PFSK-1 (cell line): ENCODE results near the gene RUNX2.

Experiments
- POLR2AphosphoS5 ChIP-seq: IDR thresholded peaks from 2 replicates; pipeline ENCODE4 v1.6.1; 2012; ENCODE audit warnings: low read depth, mild to moderate bottlenecking, control low read depth, low read length, moderate library complexity
- SIN3A ChIP-seq: IDR thresholded peaks from 2 replicates; pipeline ENCODE4 v1.6.1; 2012; ENCODE audit warnings: mild to moderate bottlenecking, low read length, moderate library complexity, borderline replicate concordance; ENCODE audit not compliant: insufficient read depth
- TAF1 ChIP-seq: IDR thresholded peaks from 2 replicates; pipeline ENCODE4 v1.6.1; 2012; ENCODE audit warnings: low read length, control low read depth, borderline replicate concordance; ENCODE audit not compliant: insufficient read depth

DNA sequence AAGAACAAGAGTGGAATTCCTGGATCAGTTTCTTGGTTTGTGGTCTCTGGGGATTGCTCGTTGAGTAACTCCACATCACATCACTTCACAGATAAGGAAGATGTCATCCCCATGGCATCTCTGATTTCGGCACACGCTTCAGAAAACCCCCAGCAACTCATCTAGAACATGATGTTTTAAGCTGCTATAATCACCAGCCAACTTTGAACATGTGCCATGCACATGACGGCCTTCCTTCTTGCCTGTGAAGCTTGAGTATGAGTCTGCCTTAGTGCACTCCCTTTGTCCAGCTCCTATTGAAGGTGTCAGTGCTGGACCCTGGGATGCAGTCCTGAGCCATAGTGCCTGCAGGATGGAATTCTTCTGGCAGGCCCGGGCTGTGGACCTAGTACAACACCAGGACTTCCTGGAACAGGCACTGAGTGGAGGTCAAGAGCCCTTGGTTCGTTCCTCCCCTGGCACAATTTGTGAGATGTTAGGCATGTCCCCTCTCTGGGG is 281.1 kb downstream of the RUNX2 start:
- TF ChIP-seq POLR2AphosphoS5 (no peak), SIN3A (no peak), TAF1 (no peak)
